Brain microvascular endothelial cell (primary cell): ENCODE data around the gene UACA.

ENCODE experiments used
- DNase-seq: peaks from one replicate; pipeline ENCODE4 v3.0.0-alpha.2; 2020
- H3K27ac ChIP-seq: fragments of 250-450 bp; sonication (Bioruptor Pico); 2 replicates; pipeline ENCODE4 v1.5.1; 2020; ENCODE audit warnings: mild to moderate bottlenecking, moderate library complexity
- H3K27me3 ChIP-seq: fragments of 250-450 bp; sonication (Bioruptor Pico); replicated peaks from 2 replicates; pipeline ENCODE4 v1.5.1; 2020; ENCODE audit warnings: mild to moderate bottlenecking
- H3K36me3 ChIP-seq: fragments of 250-450 bp; sonication (Bioruptor Pico); replicated peaks from 2 replicates; pipeline ENCODE4 v1.5.1; 2020; ENCODE audit warnings: mild to moderate bottlenecking
- H3K4me3 ChIP-seq: 2 replicates; pipeline ENCODE4 v1.5.1; 2011; ENCODE audit warnings: low read depth, mild to moderate bottlenecking, control low read depth, low read length, moderate library complexity
- CTCF ChIP-seq: IDR thresholded peaks from 2 replicates; pipeline ENCODE4 v1.5.1; 2011; ENCODE audit warnings: low read depth, mild to moderate bottlenecking, moderate library complexity, low read length, control low read depth, inconsistent platforms; ENCODE audit errors: missing control alignments
- in situ Hi-C: cut with HindIII; loops from 2 replicates; pipeline ENCODE4 v1.10.0; 2017; ENCODE audit warnings: low sequenced_read_pairs, low pct_ligation_motif_present

Gene UACA

GRCh38 chr15:70633103-70633831, 130.1 kb downstream of the UACA start:
- in situ Hi-C loops: no loop called here
- Histone ChIP-seq H3K36me3 (peaks cover 45% of the 10 kb centered on the region), H3K4me3 (no peak overlapping the region), H3K27me3 (no peaks in the 10 kb centered on the region), H3K27ac (no peak overlapping the region)
- DNase-seq: no peak
- TF ChIP-seq CTCF: no peak

GRCh38 chr15:70632491-70633102, 130.8 kb downstream of the UACA start:
- TF ChIP-seq CTCF: no peak
- no peaks in the 10 kb centered on the region for H3K27me3 ChIP-seq
- no peak overlapping the region for H3K4me3 ChIP-seq
- DNase-seq: no peak
- H3K27ac ChIP-seq: no peak overlapping the region
- peaks cover 39% of the 10 kb centered on the region for H3K36me3 ChIP-seq
- in situ Hi-C loops: no loop called here

GRCh38 chr15:70632079-70632478, 131.3 kb downstream of the UACA start:
- no peak for DNase-seq
- no peak for TF ChIP-seq CTCF
- in situ Hi-C loops: no loop called here
- Histone ChIP-seq H3K4me3 (no peak overlapping the region), H3K27me3 (no peaks in the 10 kb centered on the region), H3K27ac (no peak overlapping the region), H3K36me3 (peaks cover 41% of the 10 kb centered on the region)

- Histone ChIP-seq H3K36me3 (peaks cover 22% of the 10 kb centered on the region), H3K4me3 (no peak overlapping the region), H3K27me3 (no peaks in the 10 kb centered on the region), H3K27ac (no peak overlapping the region)
- no peak for TF ChIP-seq CTCF
- in situ Hi-C loops: no loop called here
- DNase-seq: no peak
Observed at GRCh38 chr15:70629735-70630273, 133.6 kb downstream of the UACA start.

- in situ Hi-C loops: no loop called here
- H3K36me3 ChIP-seq: peaks cover 21% of the 10 kb centered on the region
- no peak overlapping the region for H3K4me3 ChIP-seq
- TF ChIP-seq CTCF: no peak
- H3K27ac ChIP-seq: no peak overlapping the region
- DNase-seq: no peak
- no peaks in the 10 kb centered on the region for H3K27me3 ChIP-seq
Observed at GRCh38 chr15:70628549-70628896, 134.8 kb downstream of the UACA start.
